K562 (cell line): ENCODE measurements around the gene HMCN2. TPM values are rescaled to one million over a fixed set of nuclear protein-coding genes. Genes with fewer than 3 reads are reported as not detected.
A peak's percentile ranks its signal among the peaks of the same experiment; 100 is the strongest.

ENCODE experiments used
- ATAC-seq: fragments of 200-7000 bp; cut with Tn5 transposase; 3 replicates; pipeline ENCODE4 v1.9.1; 2020; ENCODE audit warnings: moderate library complexity
- BruUV-seq: library from RNA; stranded (reverse); fragments of 400-500 nt; replicated peaks from 2 replicates; lab custom pipeline; 2021; lab: Mats Ljungman, UMichigan
- CTCF ChIA-PET: fragments of 300-600 bp; formaldehyde crosslinking; extraction: SDS; loops from one replicate; lab custom pipeline; 2021; ENCODE audit warnings: low intra/inter-chr PET ratio; lab: Yijun Ruan, JAX
- POLR2A ChIA-PET: fragments of 300-600, 350-650 bp; sonication (Branson Sonifier 250); formaldehyde crosslinking; extraction: SDS; loops from one replicate; lab custom pipeline; 2021; ENCODE audit warnings: antibody characterized with exemption, inconsistent platforms; lab: Yijun Ruan, JAX
- DNase-seq, 4 experiments: peaks; one replicate each; pipeline versions ENCODE4 v3.0.0 to v3.0.0-alpha.2; 2011 to 2018; ENCODE audit warnings: low spot score in 3 of 4, mixed read lengths in 3 of 4; ENCODE audit errors: extremely low read depth in 1 of 4
- FAIRE-seq: peaks from 2 replicates; lab custom pipeline; 2011; peaks lifted over from hg19 to GRCh38; lab: Jason Lieb, UNC
- H2AFZ ChIP-seq: 2 replicates; pipeline ENCODE4 v1.6.0; 2011; ENCODE audit warnings: low read depth, low read length, control low read depth, inconsistent platforms
- H3K27ac ChIP-seq: fragments of 200-600 bp; 3 replicates; pipeline ENCODE4 v1.8.0; 2011; ENCODE audit warnings: low read depth, mild to moderate bottlenecking, control low read depth, inconsistent platforms, low read length, moderate library complexity, mixed read lengths; ENCODE audit errors: extremely low read depth
- H3K27me3 ChIP-seq, 2 experiments: fragments of 300-600 bp in 1 of 2; 2 replicates in 1 of 2; 3 replicates in 1 of 2; pipeline versions ENCODE4 v1.6.0 to v1.8.0; 2011; ENCODE audit warnings: inconsistent platforms in 2 of 2, low read length in 2 of 2, mild to moderate bottlenecking in 1 of 2, mixed read lengths in 1 of 2, moderate library complexity in 1 of 2; ENCODE audit not compliant: control insufficient read depth in 2 of 2, insufficient read depth in 2 of 2
- H3K36me3 ChIP-seq: fragments of 300-600 bp; 3 replicates; pipeline ENCODE4 v1.8.0; 2011; ENCODE audit warnings: mild to moderate bottlenecking, low read length, inconsistent platforms; ENCODE audit not compliant: control insufficient read depth, insufficient read depth
- H3K4me1 ChIP-seq, 2 experiments: fragments of 200-600 bp in 1 of 2; replicated peaks in 1 of 2; 2 replicates in 1 of 2; 3 replicates in 1 of 2; pipeline versions ENCODE4 v1.5.1 to v1.8.0; 2011; ENCODE audit warnings: inconsistent platforms in 2 of 2, low read length in 2 of 2, mild to moderate bottlenecking in 1 of 2, mixed read lengths in 1 of 2, moderate library complexity in 1 of 2; ENCODE audit not compliant: control insufficient read depth in 2 of 2, insufficient read depth in 2 of 2
- H3K4me2 ChIP-seq: 2 replicates; pipeline ENCODE4 v1.6.1; 2011; ENCODE audit warnings: low read length, control low read depth, inconsistent platforms, mixed read lengths; ENCODE audit not compliant: insufficient read depth
- H3K4me3 ChIP-seq: fragments of 200-600 bp; sonication (generic), shearing (Covaris generic); 2 replicates; pipeline ENCODE4 v1.5.1; 2016; ENCODE audit warnings: control low read depth, inconsistent platforms
- H3K79me2 ChIP-seq: fragments of 200-600 bp; 3 replicates; pipeline ENCODE4 v1.8.0; 2011; ENCODE audit warnings: low read length, inconsistent platforms; ENCODE audit not compliant: control insufficient read depth, insufficient read depth
- H3K9ac ChIP-seq, 2 experiments: 2 replicates each; pipeline versions ENCODE4 v1.6.0 to v1.6.1; 2011; ENCODE audit warnings: low read depth in 2 of 2, low read length in 2 of 2, control low read depth in 1 of 2, inconsistent platforms in 1 of 2, mild to moderate bottlenecking in 1 of 2, mixed read lengths in 1 of 2; ENCODE audit not compliant: insufficient read depth in 1 of 2
- H3K9me1 ChIP-seq: one replicate; pipeline ENCODE4 v1.6.0; 2011; ENCODE audit warnings: inconsistent platforms, mild to moderate bottlenecking, low read length, moderate library complexity; ENCODE audit not compliant: control insufficient read depth, insufficient read depth
- H3K9me3 ChIP-seq: replicated peaks from 2 replicates; pipeline ENCODE4 v1.5.1; 2011; ENCODE audit warnings: low read depth, low read length, inconsistent platforms; ENCODE audit not compliant: control insufficient read depth, insufficient read depth
- H4K20me1 ChIP-seq: replicated peaks from 2 replicates; pipeline ENCODE4 v1.6.1; 2011; ENCODE audit warnings: low read length, inconsistent platforms, mixed read lengths; ENCODE audit not compliant: control insufficient read depth, insufficient read depth
- KDM1A ChIP-seq, 2 experiments: fragments of 450-650 bp; IDR thresholded peaks; 2 replicates each; pipeline ENCODE4 v1.6.1; 2016; ENCODE audit warnings: mild to moderate bottlenecking in 2 of 2
- WGBS: fragments of 100-300 bp; shearing (Covaris generic); methylation state at CpG from one replicate; pipeline ENCODE4 v1.1.6; 2016; ENCODE audit warnings: low coverage, mixed read lengths; ENCODE audit not compliant: insufficient coverage; ENCODE audit errors: missing lambda C conversion rate; 5-methylcytosine and 5-hydroxymethylcytosine counted together
- in situ Hi-C: fragments of 300-500 bp; cut with MboI; formaldehyde crosslinking; loops from 4 replicates; pipeline ENCODE4 v1.15.0; 2018; ENCODE audit warnings: inconsistent platforms, mixed read lengths
- intact Hi-C: fragments of 100-400 bp; cut with micrococcal nuclease; formaldehyde crosslinking; loops from 2 replicates; pipeline ENCODE4 v1.14.2; 2022
- polyA plus RNA-seq, 8 experiments: library from polyadenylated mRNA; depleted of rRNA in 4 of 8; stranded (reverse) in 5 of 8; unstranded in 3 of 8; fragments of >200 nt; fragmentation: Nextera tagmentation in 2 of 8; fragmentation: Illumina TruSeq in 1 of 8; extraction: Ambion mirVana in 2 of 8; extraction: Trizol in 1 of 8; gene quantifications; 2 replicates each; pipeline versions ENCODE4 v1.2.1 to v1.2.3, GENCODE V29; 2011 to 2014; ENCODE audit warnings: inconsistent platforms in 1 of 8, missing spikeins in 1 of 8
- total RNA-seq, 7 experiments: library from RNA; depleted of rRNA in 6 of 7; stranded (reverse); fragments of >200 nt in 6 of 7; fragmentation: Illumina TruSeq in 2 of 7; extraction: Trizol in 2 of 7; gene quantifications; 2 replicates each; pipeline versions ENCODE4 v1.2.1 to v1.2.3, GENCODE V29; 2011 to 2021; ENCODE audit warnings: low replicate concordance in 1 of 7
- TF ChIP-seq, protein P1 (sequence below): fragments of 250-450 bp; sonication (Bioruptor Pico); IDR thresholded peaks from 2 replicates; pipeline ENCODE4 v1.8.0; 2021; ENCODE audit warnings: moderate library complexity, mild to moderate bottlenecking, inconsistent platforms

HMCN2 gene
- total and polyA plus RNA-seq, 9 of the 15 experiments (the other 6 are each of a cell fraction or from before 2014, with no cell fraction given): 0.01 TPM; not detected in 8

DNA sequence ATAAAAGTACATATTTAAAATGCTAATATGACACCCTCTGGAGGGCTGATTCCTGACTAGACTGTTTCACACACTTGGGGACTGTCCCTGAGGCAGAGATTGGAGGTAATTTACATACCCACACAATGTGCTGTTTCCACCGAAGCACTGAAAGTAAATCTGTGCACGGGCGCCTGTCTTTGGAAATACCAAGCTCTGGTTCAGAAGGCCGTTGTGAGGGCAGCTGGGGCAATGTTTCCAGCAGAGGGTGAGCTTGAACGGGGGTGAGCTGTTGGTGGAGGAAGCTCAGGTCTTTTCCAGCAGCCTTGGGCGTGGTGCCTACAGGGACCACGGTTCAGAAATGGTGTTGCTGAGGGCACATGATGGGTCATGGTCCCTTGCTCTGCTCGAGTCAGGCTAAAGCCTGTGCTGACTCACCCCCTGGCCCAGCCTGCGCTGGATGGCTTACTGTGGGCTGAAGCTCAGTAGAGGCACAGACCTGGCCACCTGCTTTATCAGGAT, 25.8 kb upstream of the HMCN2 start:
- Histone ChIP-seq H3K9me1 (no peaks in the 10 kb centered on the region), H3K4me2 (no peak overlapping the region), H3K9me3 (no peaks in the 10 kb centered on the region; the same call in 1 of the 2 replicates), H3K79me2 (no peaks in the 10 kb centered on the region), H3K36me3 (no peaks in the 10 kb centered on the region), H3K4me1 (peaks cover 27 to 39% of the 10 kb centered on the region in 2 experiments), H3K27ac (no peak overlapping the region), H3K9ac (peak overlapping the region in 1 of 2 experiments; percentile 71; a peak in 2 of 4 replicates), H2AFZ (peak overlapping the region; percentile 96), H3K27me3 (no peaks in the 10 kb centered on the region), H3K4me3 (no peak overlapping the region), H4K20me1 (0 out of 2 replicates have a peak, but pooled peaks cover 4% of the 10 kb centered on the region)
- intact Hi-C loops (loop anchor here (10.0 kb wide), 1 partner anchor 105 kb away; no protein-coding TSS in a partner anchor), in situ Hi-C loops (loop anchor here (5.0 kb wide), 1 partner anchor 127 kb away; no protein-coding TSS in a partner anchor)
- CTCF ChIA-PET: no interaction called here
- DNase-seq (no peak), FAIRE-seq (no peak), ATAC-seq (0 out of 3 replicates have a peak, but pooled peaks have one; percentile 4)
- POLR2A ChIA-PET: interaction anchor here (0.5 to 0.9 kb wide), 4 partner anchors 10 to 61 kb away, joined by 3 to 4 read pairs (median 4); no protein-coding TSS in a partner anchor
- WGBS: 35% methylated on average over 9 of the region's 9 CpGs
- BruUV-seq: no TSS peak
- peak in 1 of 2 experiments; percentile 42; a peak in 2 of 4 replicates for TF ChIP-seq KDM1A (IDR thresholded peaks at IDR 0.05)
- TF ChIP-seq, protein P1, sequence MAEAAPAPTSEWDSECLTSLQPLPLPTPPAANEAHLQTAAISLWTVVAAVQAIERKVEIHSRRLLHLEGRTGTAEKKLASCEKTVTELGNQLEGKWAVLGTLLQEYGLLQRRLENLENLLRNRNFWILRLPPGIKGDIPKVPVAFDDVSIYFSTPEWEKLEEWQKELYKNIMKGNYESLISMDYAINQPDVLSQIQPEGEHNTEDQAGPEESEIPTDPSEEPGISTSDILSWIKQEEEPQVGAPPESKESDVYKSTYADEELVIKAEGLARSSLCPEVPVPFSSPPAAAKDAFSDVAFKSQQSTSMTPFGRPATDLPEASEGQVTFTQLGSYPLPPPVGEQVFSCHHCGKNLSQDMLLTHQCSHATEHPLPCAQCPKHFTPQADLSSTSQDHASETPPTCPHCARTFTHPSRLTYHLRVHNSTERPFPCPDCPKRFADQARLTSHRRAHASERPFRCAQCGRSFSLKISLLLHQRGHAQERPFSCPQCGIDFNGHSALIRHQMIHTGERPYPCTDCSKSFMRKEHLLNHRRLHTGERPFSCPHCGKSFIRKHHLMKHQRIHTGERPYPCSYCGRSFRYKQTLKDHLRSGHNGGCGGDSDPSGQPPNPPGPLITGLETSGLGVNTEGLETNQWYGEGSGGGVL (CRISPR knock-in tag): no peak
